HL-60 (cell line): Measurements from ENCODE around the gene REEP3.

Experiments used
- DNase-seq, 2 experiments: peaks; one replicate each; pipeline ENCODE4 v3.0.0-alpha.2; 2010 to 2020; ENCODE audit warnings: low read depth in 1 of 2, low spot score in 1 of 2
- H3K27ac ChIP-seq: fragments of 250-450 bp; sonication (Bioruptor Pico); replicated peaks from 2 replicates; pipeline ENCODE4 v1.5.1; 2020; ENCODE audit warnings: mild to moderate bottlenecking, moderate library complexity
- H3K27me3 ChIP-seq: fragments of 250-450 bp; sonication (Bioruptor Pico); 2 replicates; pipeline ENCODE4 v1.5.1; 2021; ENCODE audit warnings: mild to moderate bottlenecking, moderate library complexity; ENCODE audit not compliant: insufficient read depth, poor library complexity, severe bottlenecking
- H3K4me3 ChIP-seq: replicated peaks from 2 replicates; pipeline ENCODE4 v1.5.1; 2011; ENCODE audit warnings: mild to moderate bottlenecking, control low read depth, low read length; ENCODE audit not compliant: insufficient read depth
- GABPA ChIP-seq: IDR thresholded peaks from 2 replicates; pipeline ENCODE4 v1.6.1; 2012; ENCODE audit warnings: low read depth
- POLR2AphosphoS5 ChIP-seq: IDR thresholded peaks from 2 replicates; pipeline ENCODE4 v1.6.1; 2012; ENCODE audit warnings: low read depth
- SPI1 ChIP-seq: IDR thresholded peaks from 2 replicates; pipeline ENCODE4 v1.6.1; 2012; ENCODE audit warnings: low read depth, mild to moderate bottlenecking, borderline replicate concordance
- TF ChIP-seq, protein P1 (sequence below): IDR thresholded peaks from one replicate; pipeline ENCODE4 v1.5.1; 2011; ENCODE audit warnings: low read length, control low read depth, inconsistent platforms; ENCODE audit not compliant: insufficient read depth
- TF ChIP-seq, protein P2 (sequence below): IDR thresholded peaks from 2 replicates; pipeline ENCODE4 v1.6.1; 2012; ENCODE audit warnings: low read depth; ENCODE audit not compliant: insufficient replicate concordance

REEP3 gene

DNA sequence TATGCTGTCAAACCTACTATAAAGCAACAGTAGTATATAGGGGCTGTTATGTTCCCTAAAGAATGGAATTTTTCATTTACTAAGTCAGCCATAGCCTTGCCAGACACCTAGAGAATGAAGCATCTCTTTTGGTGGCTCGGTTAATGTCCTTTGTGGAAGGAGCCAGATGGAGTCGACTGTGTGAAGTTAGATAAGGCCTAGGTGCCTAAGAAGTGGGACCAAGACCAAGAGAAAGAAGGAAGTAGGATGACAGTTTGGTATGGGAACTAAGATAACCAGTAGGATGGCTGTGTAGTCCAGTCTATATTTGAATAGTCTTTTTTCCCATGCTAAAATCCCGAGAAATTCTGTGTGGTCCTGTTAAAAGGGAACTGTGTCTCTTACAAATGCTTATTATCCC lies 62.2 kb downstream of the REEP3 start:
- H3K4me3 ChIP-seq: no peak overlapping the region
- TF ChIP-seq, protein P1, sequence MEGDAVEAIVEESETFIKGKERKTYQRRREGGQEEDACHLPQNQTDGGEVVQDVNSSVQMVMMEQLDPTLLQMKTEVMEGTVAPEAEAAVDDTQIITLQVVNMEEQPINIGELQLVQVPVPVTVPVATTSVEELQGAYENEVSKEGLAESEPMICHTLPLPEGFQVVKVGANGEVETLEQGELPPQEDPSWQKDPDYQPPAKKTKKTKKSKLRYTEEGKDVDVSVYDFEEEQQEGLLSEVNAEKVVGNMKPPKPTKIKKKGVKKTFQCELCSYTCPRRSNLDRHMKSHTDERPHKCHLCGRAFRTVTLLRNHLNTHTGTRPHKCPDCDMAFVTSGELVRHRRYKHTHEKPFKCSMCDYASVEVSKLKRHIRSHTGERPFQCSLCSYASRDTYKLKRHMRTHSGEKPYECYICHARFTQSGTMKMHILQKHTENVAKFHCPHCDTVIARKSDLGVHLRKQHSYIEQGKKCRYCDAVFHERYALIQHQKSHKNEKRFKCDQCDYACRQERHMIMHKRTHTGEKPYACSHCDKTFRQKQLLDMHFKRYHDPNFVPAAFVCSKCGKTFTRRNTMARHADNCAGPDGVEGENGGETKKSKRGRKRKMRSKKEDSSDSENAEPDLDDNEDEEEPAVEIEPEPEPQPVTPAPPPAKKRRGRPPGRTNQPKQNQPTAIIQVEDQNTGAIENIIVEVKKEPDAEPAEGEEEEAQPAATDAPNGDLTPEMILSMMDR: no peak
- no peak for TF ChIP-seq SPI1
- TF ChIP-seq, protein P2, sequence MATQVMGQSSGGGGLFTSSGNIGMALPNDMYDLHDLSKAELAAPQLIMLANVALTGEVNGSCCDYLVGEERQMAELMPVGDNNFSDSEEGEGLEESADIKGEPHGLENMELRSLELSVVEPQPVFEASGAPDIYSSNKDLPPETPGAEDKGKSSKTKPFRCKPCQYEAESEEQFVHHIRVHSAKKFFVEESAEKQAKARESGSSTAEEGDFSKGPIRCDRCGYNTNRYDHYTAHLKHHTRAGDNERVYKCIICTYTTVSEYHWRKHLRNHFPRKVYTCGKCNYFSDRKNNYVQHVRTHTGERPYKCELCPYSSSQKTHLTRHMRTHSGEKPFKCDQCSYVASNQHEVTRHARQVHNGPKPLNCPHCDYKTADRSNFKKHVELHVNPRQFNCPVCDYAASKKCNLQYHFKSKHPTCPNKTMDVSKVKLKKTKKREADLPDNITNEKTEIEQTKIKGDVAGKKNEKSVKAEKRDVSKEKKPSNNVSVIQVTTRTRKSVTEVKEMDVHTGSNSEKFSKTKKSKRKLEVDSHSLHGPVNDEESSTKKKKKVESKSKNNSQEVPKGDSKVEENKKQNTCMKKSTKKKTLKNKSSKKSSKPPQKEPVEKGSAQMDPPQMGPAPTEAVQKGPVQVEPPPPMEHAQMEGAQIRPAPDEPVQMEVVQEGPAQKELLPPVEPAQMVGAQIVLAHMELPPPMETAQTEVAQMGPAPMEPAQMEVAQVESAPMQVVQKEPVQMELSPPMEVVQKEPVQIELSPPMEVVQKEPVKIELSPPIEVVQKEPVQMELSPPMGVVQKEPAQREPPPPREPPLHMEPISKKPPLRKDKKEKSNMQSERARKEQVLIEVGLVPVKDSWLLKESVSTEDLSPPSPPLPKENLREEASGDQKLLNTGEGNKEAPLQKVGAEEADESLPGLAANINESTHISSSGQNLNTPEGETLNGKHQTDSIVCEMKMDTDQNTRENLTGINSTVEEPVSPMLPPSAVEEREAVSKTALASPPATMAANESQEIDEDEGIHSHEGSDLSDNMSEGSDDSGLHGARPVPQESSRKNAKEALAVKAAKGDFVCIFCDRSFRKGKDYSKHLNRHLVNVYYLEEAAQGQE: no peak
- TF ChIP-seq GABPA: no peak
- TF ChIP-seq POLR2AphosphoS5: no peak
- no peak overlapping the region for H3K27ac ChIP-seq
- no peaks in the 10 kb centered on the region for H3K27me3 ChIP-seq
- DNase-seq: no peak

DNA sequence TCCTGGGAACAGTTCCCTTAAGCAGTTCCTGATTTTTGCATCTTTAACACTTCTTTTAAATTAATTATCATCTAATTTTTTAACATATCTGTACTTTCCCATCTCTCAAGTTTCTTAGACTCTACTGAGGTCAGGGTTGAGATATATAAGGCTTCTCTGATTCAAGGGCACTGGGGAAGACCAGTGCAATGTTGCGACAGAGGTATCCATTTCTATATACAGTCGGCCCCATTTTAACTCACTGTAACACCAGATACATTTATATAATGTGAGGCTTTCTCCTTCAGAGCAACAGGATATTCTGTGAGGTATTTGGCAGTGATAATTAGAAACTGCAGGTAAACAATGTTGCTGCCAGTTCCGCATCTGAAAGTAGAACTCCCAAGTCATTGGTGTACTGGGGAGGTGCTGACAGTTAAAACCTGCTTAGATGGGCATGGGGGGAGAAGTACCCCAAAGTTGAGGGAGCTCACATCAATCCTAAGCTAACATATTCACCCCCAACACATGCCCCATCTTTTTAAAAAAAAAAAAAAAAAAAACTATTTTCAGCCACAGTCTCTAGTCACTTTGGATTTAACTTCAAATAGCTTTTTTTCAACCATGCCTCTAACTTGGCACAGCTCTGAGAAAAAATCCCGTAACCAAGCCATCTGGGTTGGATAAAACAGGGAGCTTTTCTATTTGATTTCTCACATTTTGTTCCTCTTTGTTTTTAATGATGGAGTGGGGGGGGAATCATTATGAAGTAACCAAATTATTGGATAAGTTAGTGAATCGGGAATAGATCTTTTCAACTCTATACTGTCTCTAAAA lies 62.9 kb downstream of the REEP3 start:
- Histone ChIP-seq H3K27ac (no peak overlapping the region), H3K27me3 (no peaks in the 10 kb centered on the region), H3K4me3 (no peak overlapping the region)
- DNase-seq: no peak
- TF ChIP-seq SPI1: no peak
- TF ChIP-seq, protein P2: no peak
- no peak for TF ChIP-seq POLR2AphosphoS5
- TF ChIP-seq GABPA: no peak
- TF ChIP-seq, protein P1: no peak

DNA sequence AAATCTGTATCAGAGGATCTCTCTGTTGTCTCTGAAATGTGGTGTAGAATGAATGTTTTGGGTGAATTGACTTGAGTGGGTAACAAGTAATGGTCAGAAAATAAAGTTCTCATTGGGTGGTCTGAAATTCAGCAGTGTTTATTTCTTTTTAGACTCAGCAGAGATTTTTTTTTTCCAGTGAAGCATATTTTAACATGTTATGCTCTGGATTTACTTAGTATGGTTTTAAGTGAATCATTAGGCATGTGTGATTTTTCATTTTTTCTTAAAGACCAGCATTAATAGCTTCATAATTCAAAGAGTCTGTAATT lies 63.5 kb downstream of the REEP3 start:
- no peak for DNase-seq
- Histone ChIP-seq H3K27ac (no peak overlapping the region), H3K27me3 (no peaks in the 10 kb centered on the region), H3K4me3 (no peak overlapping the region)
- TF ChIP-seq, protein P1: no peak
- no peak for TF ChIP-seq SPI1
- no peak for TF ChIP-seq GABPA
- TF ChIP-seq POLR2AphosphoS5: no peak
- TF ChIP-seq, protein P2: no peak
